CD4-positive, alpha-beta T cell treated with Interleukin-4 for 1 hour (primary cell): ENCODE measurements around the gene FRMD8.

ENCODE experiments used
- DNase-seq, 2 donors: peaks; one replicate each; pipeline ENCODE4 v3.0.0-alpha.2; 2020 to 2022

The FRMD8 gene

DNA sequence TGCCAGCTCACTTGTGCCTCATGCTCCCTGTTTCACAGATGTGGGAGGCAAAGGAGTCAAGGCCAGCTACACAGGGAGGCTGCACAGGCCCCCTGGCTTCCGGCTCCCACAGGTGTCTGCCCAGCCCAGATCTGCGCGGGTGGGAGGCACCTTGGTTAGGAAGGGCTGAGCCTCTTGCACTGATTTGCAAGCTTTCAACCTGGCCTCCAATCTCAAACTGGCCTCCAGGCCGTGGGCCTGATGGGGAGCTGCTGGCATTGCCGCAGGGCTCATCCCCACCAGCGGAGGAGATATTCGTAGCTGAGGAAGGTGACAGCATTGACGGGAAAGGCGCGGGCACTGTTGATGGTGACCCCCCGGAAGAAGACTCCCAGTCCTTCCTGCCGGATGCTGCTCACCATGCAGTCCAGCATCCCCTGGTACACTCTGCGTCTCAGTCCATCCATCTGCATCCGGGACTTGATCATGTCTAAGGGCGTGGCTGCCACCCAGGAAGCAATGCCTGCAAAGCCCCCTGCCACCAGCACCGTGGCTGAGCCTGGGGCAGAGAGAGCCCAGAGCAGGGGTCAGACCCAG is 10.2 kb upstream of the FRMD8 start:
- no peak for DNase-seq

DNA sequence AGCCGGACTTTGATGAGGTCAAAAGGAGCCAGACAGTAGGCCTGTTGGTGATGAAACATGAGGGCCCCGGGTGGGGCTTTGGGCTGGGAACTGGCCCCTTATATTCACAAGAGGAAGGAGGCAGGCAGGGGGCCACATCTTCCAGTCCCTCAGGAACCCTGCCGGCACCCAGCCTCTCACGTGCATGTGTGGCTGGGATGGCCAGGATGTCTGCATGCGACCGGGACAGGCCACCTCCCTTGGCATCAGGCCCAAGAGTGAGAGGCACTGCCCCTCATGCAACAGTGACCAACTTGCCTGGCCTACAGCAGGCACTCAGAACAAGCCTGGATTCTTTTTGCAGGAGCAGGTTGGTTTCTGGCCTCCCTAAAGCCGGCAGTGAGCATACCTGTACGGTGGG is 9.4 kb upstream of the FRMD8 start:
- DNase-seq, result no peak

- no peak for DNase-seq
These were observed 8.7 kb upstream of the FRMD8 start for GRCh38 chr11:65377777-65378176.

- peak in 1 of 2 donors; percentile 62 for DNase-seq
These were observed 8.1 kb upstream of the FRMD8 start for GRCh38 chr11:65378208-65378927.

GRCh38 chr11:65378928-65379638 is 7.4 kb upstream of the FRMD8 start:
- no peak for DNase-seq

GRCh38 chr11:65379698-65380459 is 6.6 kb upstream of the FRMD8 start:
- DNase-seq, result no peak

DNA sequence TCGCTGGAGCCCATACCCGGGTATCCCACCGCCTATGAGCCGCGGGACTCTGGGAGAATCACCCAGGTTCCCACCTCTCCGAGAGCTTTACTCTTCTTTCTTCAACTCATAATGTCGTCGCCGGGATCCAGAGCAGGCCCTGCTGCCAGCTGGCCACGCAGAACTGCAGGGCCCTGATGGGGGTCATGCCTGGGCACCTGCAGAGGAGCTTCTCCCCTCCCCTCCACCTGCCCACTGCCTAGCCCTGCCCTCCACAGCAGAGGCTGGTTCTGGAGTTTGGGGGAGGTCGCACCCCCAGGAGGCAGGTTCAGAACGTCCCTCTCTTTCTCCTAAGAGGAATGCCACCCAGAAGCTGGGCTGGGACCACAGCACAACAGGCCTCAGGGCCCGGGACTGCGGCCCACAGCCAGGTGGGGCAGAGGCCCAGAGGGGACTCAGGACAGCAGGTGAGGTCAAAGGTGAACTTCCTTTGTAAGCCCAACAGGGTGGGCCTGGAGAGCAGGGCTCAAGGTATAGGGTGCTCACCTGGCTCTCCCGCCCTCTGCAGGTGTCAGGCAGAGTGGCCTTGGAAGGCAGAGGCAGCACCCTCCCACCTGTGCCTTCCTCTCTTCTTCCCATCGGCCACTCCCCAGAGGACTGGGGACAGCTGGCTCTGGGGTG is 5.8 kb upstream of the FRMD8 start:
- DNase-seq, result no peak

DNA sequence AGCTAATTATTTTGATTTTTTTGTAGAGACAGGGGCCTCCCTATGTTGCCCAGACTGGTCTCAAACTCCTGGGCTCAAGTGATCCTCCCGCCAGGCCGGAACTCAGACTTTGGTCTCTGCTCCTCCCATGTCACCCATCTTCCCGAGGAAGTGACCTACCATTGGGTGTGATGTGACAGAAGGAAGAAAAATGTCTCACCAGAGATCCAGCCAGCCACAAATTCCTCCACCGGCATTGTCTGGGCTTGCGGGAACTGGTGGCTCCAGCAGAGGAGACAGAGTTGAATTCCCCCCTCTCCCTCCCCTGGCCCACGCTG is 4.8 kb upstream of the FRMD8 start:
- peak in 1 of 2 donors; percentile 49 for DNase-seq

GRCh38 chr11:65382033-65382803 is 4.2 kb upstream of the FRMD8 start, which contains the start of gene SLC25A45:
Gene SLC25A45, minus strand, starts transcription at chr11:65382646. Its CDS starts 695 bp downstream, at chr11:65381951.
- DNase-seq, result peak; percentile 91 to 92

DNA sequence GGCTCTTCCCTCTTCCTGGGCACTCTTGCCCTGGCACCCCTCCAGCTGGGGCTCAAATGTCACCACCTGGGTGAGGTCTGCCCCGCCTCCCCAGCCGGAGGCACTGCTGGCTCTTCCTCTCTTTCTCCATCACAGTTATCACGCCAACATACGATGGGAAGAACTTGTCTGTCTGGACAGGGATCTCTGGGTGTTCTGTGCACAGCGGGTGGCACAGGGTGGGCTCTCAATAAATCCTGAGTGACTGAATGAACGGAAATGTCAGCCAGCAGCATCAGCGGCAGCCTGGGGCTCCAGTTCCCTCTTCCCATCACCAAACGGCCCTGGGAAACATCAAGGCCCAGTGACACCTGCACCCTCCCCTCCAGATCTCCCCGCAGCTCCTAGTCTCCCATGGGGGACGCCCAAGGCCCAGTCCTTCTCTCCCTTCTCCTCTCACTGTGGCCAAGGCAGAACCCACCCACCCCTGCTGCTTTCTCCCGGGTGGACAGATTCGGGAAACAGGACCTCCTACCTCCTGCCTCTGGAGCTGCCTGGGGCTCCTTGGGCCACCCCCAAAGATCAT is 3.6 kb upstream of the FRMD8 start:
- DNase-seq, result no peak

- no peak for DNase-seq
These were observed 2.7 kb upstream of the FRMD8 start for GRCh38 chr11:65383778-65384177.

GRCh38 chr11:65384301-65384889 is 2.0 kb upstream of the FRMD8 start:
- DNase-seq, result peak in 1 of 2 donors; percentile 47

GRCh38 chr11:65388731-65389130 is 2.3 kb downstream of the FRMD8 start:
- DNase-seq, result no peak

DNA sequence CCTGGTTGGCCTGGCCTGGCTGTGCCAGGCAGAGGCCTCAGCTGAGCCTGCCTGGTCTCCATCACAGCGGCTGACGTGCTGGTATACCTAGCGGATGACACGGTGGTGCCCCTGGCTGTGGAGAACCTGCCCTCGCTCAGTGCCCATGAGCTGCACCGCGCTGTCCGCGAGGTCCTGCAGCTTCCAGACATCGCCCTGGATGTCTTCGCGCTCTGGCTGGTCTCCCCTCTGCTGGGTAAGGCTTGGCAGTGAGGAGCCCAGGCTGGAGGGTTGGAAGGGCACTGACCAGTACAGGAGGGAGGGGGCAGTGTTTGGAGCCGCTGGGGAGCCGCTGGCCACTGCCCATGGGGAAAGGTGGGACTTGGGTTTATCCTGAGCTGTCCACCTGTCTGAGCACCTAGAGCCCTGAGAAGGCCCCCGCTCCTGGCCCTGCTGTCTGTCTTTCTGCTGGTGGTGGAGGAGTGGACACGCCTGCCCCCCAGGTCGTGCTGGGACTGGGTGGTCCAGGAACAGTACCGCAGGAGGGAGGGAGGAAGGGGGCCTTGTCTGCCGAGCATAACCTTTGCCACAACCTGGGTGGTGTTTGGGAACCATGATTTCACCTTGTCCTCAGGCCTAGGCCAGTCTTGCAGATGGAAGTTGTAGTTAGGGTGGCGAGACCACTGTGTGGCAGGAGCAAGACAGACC is 3.0 kb downstream of the FRMD8 start:
- no peak for DNase-seq

DNA sequence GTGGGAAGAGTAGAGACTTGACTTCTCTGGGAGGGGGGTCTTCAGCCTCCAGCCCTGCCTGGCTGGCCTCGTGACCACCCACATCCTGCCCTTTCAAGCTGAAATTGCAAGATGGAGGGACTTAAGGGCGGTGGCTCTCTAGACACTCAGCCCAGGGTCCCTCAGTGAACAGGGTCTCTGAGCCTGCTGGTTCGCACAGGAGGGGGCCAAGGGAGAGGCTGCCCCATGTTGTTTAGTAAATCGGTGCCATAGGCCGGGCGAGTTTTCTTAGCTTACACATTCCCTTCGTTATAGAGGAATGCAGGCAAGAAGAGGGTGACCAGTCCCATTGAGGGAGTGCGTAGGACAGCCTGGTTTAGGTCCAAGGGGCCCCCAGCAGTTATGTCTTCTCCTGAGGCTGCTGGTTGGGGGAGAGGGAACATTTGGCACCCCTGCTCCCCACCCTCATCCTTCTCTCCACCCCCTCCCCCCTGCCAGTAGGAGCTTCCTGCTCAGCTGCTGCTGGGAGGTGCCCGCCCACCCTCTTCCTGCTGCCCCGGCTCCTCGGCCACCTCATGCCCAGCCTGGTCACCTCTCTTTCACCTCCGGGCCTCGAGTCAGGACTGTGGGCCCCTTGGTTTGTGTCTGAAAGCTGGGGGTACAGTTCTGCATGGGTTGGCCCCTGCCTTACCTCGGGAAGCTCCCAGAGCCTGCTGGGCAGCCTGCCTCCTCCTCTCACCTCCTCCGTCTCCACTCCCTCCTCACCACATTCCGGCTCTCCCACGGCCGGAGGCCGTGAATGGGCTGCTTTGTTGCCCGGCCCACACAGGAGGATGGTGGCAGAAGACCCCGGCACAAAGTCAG is 3.9 kb downstream of the FRMD8 start:
- DNase-seq, result no peak

- DNase-seq, result no peak
These were observed 4.6 kb downstream of the FRMD8 start for GRCh38 chr11:65390996-65391395.

DNA sequence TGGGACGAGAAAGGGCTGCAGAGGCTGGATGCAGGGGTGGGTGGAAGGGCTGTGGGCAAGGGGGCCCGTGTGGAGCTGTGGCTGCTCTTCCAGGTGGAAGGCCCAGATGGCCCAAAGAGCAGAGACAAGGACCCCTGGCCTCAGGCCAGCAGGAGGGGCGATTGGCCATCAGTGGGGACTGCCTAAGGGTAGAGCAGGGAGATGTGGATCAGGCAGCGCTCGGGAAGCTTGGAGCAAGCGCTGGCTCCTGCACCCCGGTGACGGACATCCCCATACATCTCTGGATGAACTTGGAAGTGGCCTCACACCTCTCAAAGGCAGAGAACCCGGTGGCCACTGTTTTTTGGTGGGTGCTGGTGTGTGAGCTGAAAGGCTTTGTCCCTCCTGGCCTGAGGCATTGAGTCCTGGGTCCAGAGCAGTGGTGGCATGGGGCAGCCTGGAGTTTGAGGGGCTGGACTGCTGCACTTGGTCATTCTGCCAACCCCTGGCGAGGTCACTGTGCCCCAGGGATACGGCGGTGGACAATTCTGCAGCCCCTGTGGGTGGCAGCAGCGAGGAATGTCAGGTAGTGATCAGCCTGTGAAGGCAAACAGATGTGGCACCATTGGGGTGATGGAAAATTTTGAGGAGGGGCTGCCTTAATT is 5.9 kb downstream of the FRMD8 start:
- DNase-seq, result no peak

DNA sequence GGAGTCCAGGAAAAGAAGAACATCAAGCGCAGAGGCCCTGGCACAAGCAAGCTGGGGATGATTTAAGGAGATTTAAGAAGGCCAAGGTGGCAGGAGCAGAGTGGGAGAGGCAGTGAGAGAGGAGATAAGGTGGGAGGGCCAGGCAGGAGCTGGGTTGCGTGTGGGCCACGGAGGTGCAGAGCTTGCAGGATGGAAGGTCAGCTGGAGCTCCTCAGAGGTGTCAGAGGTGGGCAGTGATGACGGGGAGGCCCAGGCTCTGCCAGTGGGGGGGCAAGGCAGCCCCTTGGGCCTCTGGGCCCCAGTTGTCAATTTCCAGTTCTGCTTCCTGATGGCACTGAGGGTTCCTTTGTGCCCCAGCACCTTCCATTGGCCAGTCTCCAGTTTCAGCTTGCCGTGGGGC is 6.5 kb downstream of the FRMD8 start:
- no peak for DNase-seq

DNA sequence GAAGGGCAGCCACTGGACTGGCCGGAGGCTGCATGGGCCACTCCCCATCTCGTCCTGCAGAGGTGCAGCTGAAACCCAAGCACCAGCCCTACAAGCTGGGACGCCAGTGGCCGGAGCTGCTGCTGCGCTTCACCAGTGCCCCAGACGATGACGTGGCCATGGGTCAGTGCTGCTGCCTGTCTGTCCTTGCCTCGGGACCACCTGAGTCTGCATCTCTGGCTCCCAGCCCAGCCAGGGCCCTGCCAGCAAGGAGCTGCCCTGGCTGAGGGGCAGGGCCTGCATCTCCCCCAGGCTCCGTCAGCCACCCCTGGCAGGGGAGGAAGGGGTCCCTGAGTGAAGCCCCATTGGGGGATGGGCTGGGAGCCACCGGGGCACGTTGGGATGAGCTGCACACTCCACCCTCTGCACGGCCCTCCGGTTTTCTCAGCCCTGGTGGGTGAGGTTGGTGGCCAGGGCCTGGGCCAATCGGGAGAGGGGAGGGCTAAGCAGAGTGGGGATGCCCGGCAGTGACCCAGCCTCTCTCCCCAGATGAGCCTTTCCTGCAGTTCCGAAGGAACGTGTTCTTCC is 7.2 kb downstream of the FRMD8 start:
- no peak for DNase-seq
